IMR-90 (cell line): ENCODE results near the gene DAPK1. TPM values are rescaled to one million over a fixed set of nuclear protein-coding genes. Genes with fewer than 3 reads are reported as not detected.

Experiments used
- ATAC-seq: fragments of 200-7000 bp; cut with Tn5 transposase; 2 replicates; pipeline ENCODE4 v1.9.1; 2020; ENCODE audit warnings: low read depth, mild to moderate bottlenecking, moderate library complexity
- BruUV-seq: library from RNA; stranded (reverse); fragments of 400-500 nt; replicated peaks from 2 replicates; lab custom pipeline; 2021; lab: Mats Ljungman, UMichigan
- CTCF ChIA-PET: fragments of 300-600 bp; formaldehyde crosslinking; extraction: SDS; loops from one replicate; lab custom pipeline; 2021; ENCODE audit warnings: antibody characterized with exemption; lab: Yijun Ruan, JAX
- POLR2A ChIA-PET: fragments of 300-600 bp; sonication (Branson Sonifier 250); formaldehyde crosslinking; loops from one replicate; lab custom pipeline; 2022; ENCODE audit warnings: antibody characterized with exemption; ENCODE audit not compliant: unreplicated experiment; lab: Charles Lee
- DNase-seq: peaks from one replicate; pipeline ENCODE4 v3.0.0; 2013
- H2AFZ ChIP-seq: replicated peaks from 2 replicates; pipeline ENCODE3; 2013; ENCODE audit warnings: low read length, mild to moderate bottlenecking; ENCODE audit not compliant: poor library complexity
- H2AK5ac ChIP-seq: 2 replicates; pipeline ENCODE4 v1.6.1; 2013; ENCODE audit warnings: low read depth, low read length, inconsistent platforms
- H2AK9ac ChIP-seq: replicated peaks from 2 replicates; pipeline ENCODE3; 2013; ENCODE audit warnings: mild to moderate bottlenecking, low read depth, low read length, moderate library complexity; ENCODE audit not compliant: poor library complexity
- H2BK120ac ChIP-seq: 2 replicates; pipeline ENCODE4 v1.6.1; 2013; ENCODE audit warnings: low read depth, low read length, inconsistent platforms
- H2BK15ac ChIP-seq: 3 replicates; pipeline ENCODE4 v1.6.1; 2013; ENCODE audit warnings: low read depth, low read length, inconsistent platforms
- H2BK20ac ChIP-seq: 2 replicates; pipeline ENCODE4 v1.6.1; 2013; ENCODE audit warnings: low read depth, mild to moderate bottlenecking, inconsistent platforms, low read length, moderate library complexity
- H2BK5ac ChIP-seq: 2 replicates; pipeline ENCODE4 v1.6.1; 2013; ENCODE audit warnings: mild to moderate bottlenecking, low read depth, low read length, inconsistent platforms; ENCODE audit not compliant: poor library complexity, severe bottlenecking
- H3K14ac ChIP-seq: replicated peaks from 2 replicates; pipeline ENCODE4 v1.6.1; 2013; ENCODE audit warnings: low read depth, low read length, inconsistent platforms
- H3K18ac ChIP-seq: 2 replicates; pipeline ENCODE4 v1.6.1; 2013; ENCODE audit warnings: low read depth, low read length, control low read depth
- H3K23ac ChIP-seq: 2 replicates; pipeline ENCODE4 v1.6.1; 2013; ENCODE audit warnings: low read depth, low read length, inconsistent platforms
- H3K27ac ChIP-seq: 2 replicates; pipeline ENCODE4 v1.5.1; 2013; ENCODE audit warnings: mild to moderate bottlenecking, control low read depth, low read length; ENCODE audit not compliant: insufficient read depth
- H3K27me3 ChIP-seq: 2 replicates; pipeline ENCODE4 v1.6.1; 2013; ENCODE audit warnings: low read length; ENCODE audit not compliant: control insufficient read depth, insufficient read depth
- H3K36me3 ChIP-seq: 2 replicates; pipeline ENCODE4 v1.6.1; 2013; ENCODE audit warnings: low read length, mixed read lengths; ENCODE audit not compliant: control insufficient read depth, insufficient read depth
- H3K4ac ChIP-seq: 2 replicates; pipeline ENCODE4 v1.6.1; 2013; ENCODE audit warnings: low read depth, low read length, inconsistent platforms
- H3K4me1 ChIP-seq: 2 replicates; pipeline ENCODE4 v1.6.1; 2013; ENCODE audit warnings: low read length, mixed read lengths; ENCODE audit not compliant: control insufficient read depth, insufficient read depth
- H3K4me2 ChIP-seq: 2 replicates; pipeline ENCODE4 v1.6.1; 2013; ENCODE audit warnings: low read depth, mild to moderate bottlenecking, control low read depth, low read length, moderate library complexity
- H3K4me3 ChIP-seq: 2 replicates; pipeline ENCODE4 v1.5.1; 2013; ENCODE audit warnings: low read depth, mild to moderate bottlenecking, control low read depth, low read length, moderate library complexity; ENCODE audit not compliant: insufficient read depth
- H3K56ac ChIP-seq: 2 replicates; pipeline ENCODE4 v1.6.1; 2013; ENCODE audit warnings: low read length, inconsistent platforms; ENCODE audit not compliant: insufficient read depth; ENCODE audit errors: extremely low read depth
- H3K79me1 ChIP-seq, 2 experiments: 2 replicates each; pipeline ENCODE4 v1.6.1; 2013; ENCODE audit warnings: low read length in 2 of 2, inconsistent platforms in 1 of 2, low read depth in 1 of 2
- H3K9ac ChIP-seq: 2 replicates; pipeline ENCODE4 v1.6.1; 2013; ENCODE audit warnings: low read depth, low read length, control low read depth
- H3K9me1 ChIP-seq: 2 replicates; pipeline ENCODE4 v1.6.1; 2013; ENCODE audit warnings: low read length, inconsistent platforms; ENCODE audit not compliant: insufficient read depth
- H3K9me3 ChIP-seq: 2 replicates; pipeline ENCODE4 v1.6.1; 2013; ENCODE audit warnings: low read length; ENCODE audit not compliant: control insufficient read depth, insufficient read depth
- H4K20me1 ChIP-seq: 2 replicates; pipeline ENCODE4 v1.6.1; 2013; ENCODE audit warnings: low read length, inconsistent platforms; ENCODE audit not compliant: insufficient read depth
- H4K5ac ChIP-seq: 2 replicates; pipeline ENCODE4 v1.6.1; 2013; ENCODE audit warnings: mild to moderate bottlenecking, low read depth, low read length, control low read depth
- H4K8ac ChIP-seq, 2 experiments: 2 replicates each; pipeline ENCODE4 v1.6.1; 2013; ENCODE audit warnings: low read depth in 2 of 2, low read length in 2 of 2, control low read depth in 1 of 2, inconsistent platforms in 1 of 2
- H4K91ac ChIP-seq: 2 replicates; pipeline ENCODE4 v1.6.1; 2013; ENCODE audit warnings: low read depth, low read length, inconsistent platforms; ENCODE audit not compliant: insufficient read depth
- BHLHE40 ChIP-seq: fragments of 150-350 bp; IDR thresholded peaks from 2 replicates; pipeline ENCODE4 v1.6.1; 2016; ENCODE audit warnings: mild to moderate bottlenecking, low read depth, low read length
- CEBPB ChIP-seq: IDR thresholded peaks from 2 replicates; pipeline ENCODE4 v1.6.1; 2012; ENCODE audit warnings: low read depth, low read length, improper control_type of control experiment
- CHD1 ChIP-seq: IDR thresholded peaks from 2 replicates; pipeline ENCODE4 v1.6.1; 2012; ENCODE audit warnings: low read depth, low read length, improper control_type of control experiment
- CTCF ChIP-seq: conservative IDR thresholded peaks from 2 replicates; pipeline ENCODE4 v1.5.1; 2012; ENCODE audit warnings: mild to moderate bottlenecking, low read depth, low read length, improper control_type of control experiment
- FOS ChIP-seq: fragments of 150-350 bp; IDR thresholded peaks from 2 replicates; pipeline ENCODE4 v1.6.1; 2016; ENCODE audit warnings: low read depth, low read length
- MAFK ChIP-seq: IDR thresholded peaks from 2 replicates; pipeline ENCODE4 v1.6.1; 2012; ENCODE audit warnings: low read depth, low read length, improper control_type of control experiment
- MAZ ChIP-seq: IDR thresholded peaks from 2 replicates; pipeline ENCODE4 v1.6.1; 2012; ENCODE audit warnings: low read depth, mild to moderate bottlenecking, low read length, improper control_type of control experiment, moderate library complexity, borderline replicate concordance
- MXI1 ChIP-seq: IDR thresholded peaks from 2 replicates; pipeline ENCODE4 v1.6.1; 2012; ENCODE audit warnings: low read depth, mild to moderate bottlenecking, low read length, moderate library complexity, borderline replicate concordance
- NFE2L2 ChIP-seq: fragments of 150-350 bp; IDR thresholded peaks from 2 replicates; pipeline ENCODE4 v1.6.1; 2016; ENCODE audit warnings: low read depth, mild to moderate bottlenecking, low read length
- POLR2A ChIP-seq: IDR thresholded peaks from 2 replicates; pipeline ENCODE4 v1.6.1; 2012; ENCODE audit warnings: mild to moderate bottlenecking, low read depth, low read length
- RAD21 ChIP-seq: IDR thresholded peaks from 2 replicates; pipeline ENCODE4 v1.6.1; 2012; ENCODE audit warnings: low read length, improper control_type of control experiment
- RCOR1 ChIP-seq: IDR thresholded peaks from 2 replicates; pipeline ENCODE4 v1.6.1; 2012; ENCODE audit warnings: mild to moderate bottlenecking, low read length, improper control_type of control experiment; ENCODE audit not compliant: insufficient replicate concordance
- RFX5 ChIP-seq: IDR thresholded peaks from 2 replicates; pipeline ENCODE4 v1.8.0; 2012; ENCODE audit warnings: low read depth, mild to moderate bottlenecking, low read length, moderate library complexity
- SMC3 ChIP-seq: fragments of 150-350 bp; IDR thresholded peaks from 2 replicates; pipeline ENCODE4 v1.6.1; 2016; ENCODE audit warnings: low read depth, mild to moderate bottlenecking, antibody characterized with exemption, low read length, moderate library complexity
- USF2 ChIP-seq: fragments of 150-350 bp; IDR thresholded peaks from 2 replicates; pipeline ENCODE4 v1.6.1; 2017; ENCODE audit warnings: mild to moderate bottlenecking, antibody characterized with exemption, low read length, low read depth
- WGBS, 2 experiments: methylation state at CpG; one replicate each; pipeline versions ENCODE4 v1.1.5 to v1.1.7; 2013; ENCODE audit warnings: missing lambda C conversion rate in 2 of 2; ENCODE audit not compliant: insufficient read length in 1 of 2; ENCODE audit errors: extremely low coverage in 2 of 2; 5-methylcytosine and 5-hydroxymethylcytosine counted together
- dilution Hi-C: fragments of 300-500 bp; cut with HindIII; formaldehyde crosslinking; loops from one replicate; pipeline ENCODE4 v1.14.3; 2018; ENCODE audit warnings: low sequenced_read_pairs; ENCODE audit not compliant: unreplicated experiment
- in situ Hi-C: fragments of 300-500 bp; cut with MboI; formaldehyde crosslinking; loops from 3 replicates; pipeline ENCODE4 v1.14.3; 2019; ENCODE audit warnings: low sequenced_read_pairs, inconsistent platforms, mixed read lengths
- intact Hi-C: fragments of 100-400 bp; cut with micrococcal nuclease; formaldehyde crosslinking; loops from 2 replicates; pipeline ENCODE4 v1.10.0; 2022
- polyA plus RNA-seq, 3 experiments: library from polyadenylated mRNA; depleted of rRNA; stranded (reverse); fragments of >200 nt; gene quantifications; 2 replicates each; pipeline ENCODE4 v1.2.3, GENCODE V29; 2012; ENCODE audit warnings: low replicate concordance in 1 of 3
- total RNA-seq: library from RNA; depleted of rRNA; stranded (reverse); fragments of >200 nt; gene quantifications from 2 replicates; pipeline ENCODE4 v1.2.3, GENCODE V29; 2012
- TF ChIP-seq, protein P1 (sequence below): fragments of 150-350 bp; IDR thresholded peaks from 2 replicates; pipeline ENCODE4 v1.6.1; 2016; ENCODE audit warnings: low read depth, mild to moderate bottlenecking, low read length, moderate library complexity, borderline replicate concordance

Gene DAPK1
- total and polyA plus RNA-seq, 2 of the 4 experiments (the other 2 are of a cell fraction): under 0.01 to 0.03 TPM

DNA sequence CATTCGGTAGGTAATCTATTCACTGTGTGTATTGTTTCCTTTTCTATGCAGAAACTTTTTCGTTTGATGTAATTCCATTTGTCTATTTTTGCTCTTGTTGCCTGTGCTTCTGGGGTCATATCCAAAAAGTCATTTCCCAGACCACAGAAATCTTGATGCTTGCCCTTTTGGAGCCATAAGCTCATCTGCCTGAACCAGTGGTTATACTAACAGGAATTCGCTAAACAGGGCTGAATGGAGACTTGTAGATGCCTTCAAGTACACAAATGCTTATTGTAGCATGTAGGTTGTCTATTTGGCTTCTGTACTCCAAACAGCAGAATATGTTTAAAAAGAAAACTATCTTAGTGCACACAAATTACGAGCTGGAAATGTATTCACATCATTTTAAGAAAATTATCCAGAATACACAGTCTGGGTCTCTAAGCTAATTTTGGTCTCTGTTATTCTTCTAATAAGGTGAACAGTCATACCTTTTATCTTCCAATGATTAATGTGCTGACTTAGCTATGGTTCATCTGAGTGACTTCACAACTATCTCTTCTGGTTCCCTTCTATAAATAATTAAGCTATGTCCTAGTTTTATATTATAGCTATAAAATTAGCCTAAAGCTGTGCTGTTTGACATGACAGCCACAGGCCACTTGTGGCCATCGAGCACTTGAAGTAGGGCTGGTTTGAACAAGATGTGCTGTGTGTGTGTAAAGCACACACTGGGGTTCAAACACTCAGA, 87.6 kb downstream of the DAPK1 start:
- H2AK9ac ChIP-seq: no peak overlapping the region
- peaks cover 2% of the 10 kb centered on the region; the same call in 1 of the 2 replicates for H3K4me1 ChIP-seq
- H3K27me3 ChIP-seq: no peaks in the 10 kb centered on the region
- no peak overlapping the region for H2AK5ac ChIP-seq
- no peaks in the 10 kb centered on the region for H3K9me3 ChIP-seq
- H3K4me3 ChIP-seq: no peak overlapping the region
- TF ChIP-seq USF2: no peak
- no peak for TF ChIP-seq CTCF
- no peak for TF ChIP-seq SMC3
- TF ChIP-seq NFE2L2: no peak
- no peak for TF ChIP-seq MXI1
- no peak for TF ChIP-seq BHLHE40
- no peak for TF ChIP-seq CHD1
- no peak for TF ChIP-seq RAD21
- TF ChIP-seq, protein P1, sequence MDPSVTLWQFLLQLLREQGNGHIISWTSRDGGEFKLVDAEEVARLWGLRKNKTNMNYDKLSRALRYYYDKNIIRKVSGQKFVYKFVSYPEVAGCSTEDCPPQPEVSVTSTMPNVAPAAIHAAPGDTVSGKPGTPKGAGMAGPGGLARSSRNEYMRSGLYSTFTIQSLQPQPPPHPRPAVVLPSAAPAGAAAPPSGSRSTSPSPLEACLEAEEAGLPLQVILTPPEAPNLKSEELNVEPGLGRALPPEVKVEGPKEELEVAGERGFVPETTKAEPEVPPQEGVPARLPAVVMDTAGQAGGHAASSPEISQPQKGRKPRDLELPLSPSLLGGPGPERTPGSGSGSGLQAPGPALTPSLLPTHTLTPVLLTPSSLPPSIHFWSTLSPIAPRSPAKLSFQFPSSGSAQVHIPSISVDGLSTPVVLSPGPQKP: no peak
- TF ChIP-seq FOS: no peak
- TF ChIP-seq RCOR1: no peak
- TF ChIP-seq POLR2A: no peak
- no peak for TF ChIP-seq MAFK
- no peak for TF ChIP-seq CEBPB
- no peak for TF ChIP-seq MAZ
- TF ChIP-seq RFX5: no peak
- H3K56ac ChIP-seq: no peak overlapping the region
- no peak overlapping the region for H3K9ac ChIP-seq
- no peak for DNase-seq
- no peaks in the 10 kb centered on the region for H3K79me1 ChIP-seq
- intact Hi-C loops: no loop called here
- no peak overlapping the region for H3K14ac ChIP-seq
- no peak overlapping the region for H3K23ac ChIP-seq
- H4K8ac ChIP-seq: no peak overlapping the region
- no peak overlapping the region for H2BK120ac ChIP-seq
- H3K27ac ChIP-seq: no peak overlapping the region
- H4K91ac ChIP-seq: no peak overlapping the region
- H3K4ac ChIP-seq: no peak overlapping the region
- no peak overlapping the region for H4K5ac ChIP-seq
- H2AFZ ChIP-seq: no peak overlapping the region
- dilution Hi-C loops: no loop called here
- no peak overlapping the region for H2BK20ac ChIP-seq
- no CpG with 5 or more reads among the region's 5 CpGs for WGBS, 2 experiments
- no peak overlapping the region for H3K4me2 ChIP-seq
- no peak overlapping the region for H2BK15ac ChIP-seq
- ATAC-seq: no peak
- H3K36me3 ChIP-seq: no peaks in the 10 kb centered on the region
- ChIA-PET CTCF (no interaction called here), POLR2A (no interaction called here)
- no peaks in the 10 kb centered on the region for H4K20me1 ChIP-seq
- no peaks in the 10 kb centered on the region for H3K9me1 ChIP-seq
- no peak overlapping the region for H3K18ac ChIP-seq
- in situ Hi-C loops: no loop called here
- BruUV-seq: no TSS peak
- H2BK5ac ChIP-seq: no peak overlapping the region
